Stimulated activated CD8-positive, alpha-beta memory T cell treated with anti-CD3 and anti-CD28 coated beads, Interleukin-2, amount 100 ng/mL, for 48 hours (primary cell): Measurements from ENCODE around the gene STIP1.

ENCODE experiments used
- DNase-seq, 2 donors: peaks; one replicate each; pipeline ENCODE4 v3.0.0-alpha.2; 2020; ENCODE audit warnings: low read depth in 2 of 2

The STIP1 gene

GRCh38 chr11:64185693-64186491 lies at the start of gene STIP1:
Gene STIP1 (plus strand): TSS chr11:64186171. CDS start chr11:64186262, 91 bp downstream.
- peak; percentile 97 for DNase-seq

- DNase-seq, result no peak
Measured at GRCh38 chr11:64136765-64137441, 49.1 kb upstream of the STIP1 start.

- DNase-seq, result no peak
Measured at GRCh38 chr11:64138398-64138797, 47.6 kb upstream of the STIP1 start.

- DNase-seq, result no peak
Measured at GRCh38 chr11:64139049-64139448, 46.9 kb upstream of the STIP1 start.

DNA sequence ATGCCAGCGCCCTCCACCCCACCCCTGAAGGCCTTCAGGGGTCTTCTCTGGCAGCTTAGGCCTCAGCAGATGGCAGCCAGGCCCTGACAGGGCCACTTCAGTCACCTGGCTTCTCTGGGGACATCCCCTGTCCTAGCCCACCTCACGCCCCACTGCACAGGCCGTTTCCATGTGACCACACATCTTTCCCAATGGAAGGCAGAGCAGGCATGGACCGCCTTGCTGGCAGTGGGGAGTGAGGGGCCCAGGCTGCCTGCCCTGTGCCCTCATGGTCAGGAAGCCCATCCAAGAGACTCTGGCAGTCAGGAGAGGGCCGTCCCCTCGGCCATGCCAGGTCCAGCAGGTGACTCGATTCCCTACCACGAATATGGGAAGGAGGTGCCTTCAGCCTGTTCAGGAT lies 45.9 kb upstream of the STIP1 start:
- no peak for DNase-seq

GRCh38 chr11:64141081-64141783 lies 44.7 kb upstream of the STIP1 start:
- DNase-seq, result no peak

- no peak for DNase-seq
Measured at GRCh38 chr11:64144587-64145472, 41.1 kb upstream of the STIP1 start.

GRCh38 chr11:64146036-64146955 lies 39.7 kb upstream of the STIP1 start:
- DNase-seq, result peak; percentile 45 to 50

GRCh38 chr11:64148226-64148916 lies 37.6 kb upstream of the STIP1 start:
- DNase-seq, result peak; percentile 64 to 66

- DNase-seq, result no peak
Measured at GRCh38 chr11:64148917-64149617, 36.9 kb upstream of the STIP1 start.

- DNase-seq, result no peak
Measured at GRCh38 chr11:64150051-64150450, 35.9 kb upstream of the STIP1 start.

DNA sequence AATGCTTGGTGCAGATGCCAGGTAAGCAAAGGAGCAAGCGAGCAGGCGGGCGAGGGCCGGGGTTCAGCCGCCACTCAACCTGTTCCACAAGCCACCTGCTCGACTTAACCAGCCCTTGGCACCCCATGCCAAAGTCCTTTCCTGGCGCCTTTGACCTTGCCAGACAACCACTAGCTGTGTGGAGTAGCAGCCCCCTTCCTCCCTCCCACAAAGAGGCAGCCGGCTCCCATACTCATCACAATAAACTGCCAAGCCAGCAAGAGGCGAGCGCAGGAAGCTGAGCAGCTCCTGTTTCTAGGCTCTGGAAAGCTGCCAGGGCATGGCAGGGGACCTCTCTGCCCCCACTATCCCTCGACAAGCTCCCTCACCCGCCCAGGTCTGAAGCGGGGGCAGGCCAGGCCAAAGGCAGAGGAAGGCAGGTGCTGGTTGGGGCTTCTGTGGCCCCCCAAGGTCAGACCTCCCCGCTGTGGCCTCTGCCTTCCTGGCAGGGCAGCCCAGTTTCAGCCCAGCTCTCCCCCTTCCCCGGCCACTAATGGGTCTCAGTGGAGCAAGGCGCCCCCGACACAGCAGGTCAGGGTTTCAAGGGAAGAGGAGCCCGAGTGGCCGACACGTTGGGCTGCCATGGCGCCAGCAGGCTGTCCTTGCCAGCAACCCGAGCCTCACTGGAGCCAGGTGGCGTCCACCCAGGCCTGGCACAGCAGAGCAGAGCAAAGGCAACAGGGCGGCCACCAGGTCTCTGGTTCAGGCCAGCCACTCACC lies 35.3 kb upstream of the STIP1 start:
- DNase-seq, result no peak

DNA sequence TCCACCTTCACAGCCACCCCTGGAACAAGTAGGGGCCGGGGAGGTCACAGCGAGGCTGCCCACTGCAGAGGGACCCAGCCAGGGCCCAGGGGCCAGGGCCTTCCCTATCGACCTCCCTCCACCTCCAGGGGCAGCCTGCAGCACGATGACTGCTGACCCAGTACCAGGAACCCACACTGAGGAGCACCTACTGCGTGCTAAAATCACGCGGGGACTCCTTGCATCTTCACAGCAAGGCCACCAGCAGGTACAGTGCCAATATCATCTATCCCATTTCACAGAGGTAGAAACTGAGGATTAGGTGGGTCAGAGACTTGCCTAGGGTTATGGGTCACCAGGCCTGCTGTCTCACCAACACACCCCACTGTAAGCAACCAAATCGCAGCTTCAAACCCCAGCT lies 34.6 kb upstream of the STIP1 start:
- DNase-seq, result no peak

DNA sequence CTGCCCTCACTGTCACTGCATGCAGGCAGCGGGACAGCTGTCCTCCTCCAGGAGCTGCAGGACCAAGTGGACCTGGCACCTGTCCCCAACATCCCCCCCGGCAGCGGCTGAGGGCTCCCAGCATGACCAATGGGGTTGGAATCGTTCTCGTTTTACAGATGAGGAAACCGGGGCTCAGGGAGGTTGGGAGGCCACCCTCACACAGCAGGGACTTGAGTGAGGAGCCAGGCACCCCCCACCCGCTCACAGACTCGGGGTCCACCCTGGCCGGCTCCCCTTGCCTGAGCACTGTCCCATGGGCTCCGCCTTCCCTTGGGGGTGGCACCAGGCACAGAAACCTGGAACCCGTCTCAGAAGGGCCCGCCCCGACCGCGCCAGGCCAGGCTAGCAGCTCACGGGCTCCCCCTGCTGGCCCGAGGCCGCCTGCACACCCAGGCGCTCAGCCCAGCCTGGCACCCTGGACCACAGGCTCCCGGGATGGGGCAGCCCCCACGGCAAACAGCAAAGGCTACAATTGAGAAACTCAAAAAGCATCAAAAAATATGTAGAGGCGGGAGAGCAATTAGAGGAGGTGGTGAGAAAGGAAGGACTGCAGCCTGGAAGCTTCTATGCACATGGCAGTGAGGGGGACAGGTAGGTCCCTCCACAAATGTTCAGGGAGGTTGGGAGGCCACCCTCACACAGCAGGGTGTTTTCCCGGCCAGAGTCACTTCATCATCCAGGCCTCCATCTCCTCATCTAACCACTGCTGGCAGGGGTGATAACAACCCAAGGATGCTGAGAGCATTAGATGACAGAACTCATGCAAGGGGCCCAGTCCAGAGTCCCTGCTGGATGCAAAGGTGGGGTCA lies 32.9 kb upstream of the STIP1 start:
- peak; percentile 61 to 67 for DNase-seq

GRCh38 chr11:64153812-64154211 lies 32.2 kb upstream of the STIP1 start:
- no peak for DNase-seq

- DNase-seq, result no peak
Measured at GRCh38 chr11:64156235-64157011, 29.5 kb upstream of the STIP1 start.
